GM23338 (cell line): ENCODE results near the gene LARP1B.

Experiments used
- CREB1 ChIP-seq: fragments of 250-450 bp; sonication (Bioruptor Pico); IDR thresholded peaks from 2 replicates; pipeline ENCODE4 v1.5.0; 2020; ENCODE audit warnings: low read depth, mild to moderate bottlenecking, moderate library complexity
- EZH2 ChIP-seq: fragments of 200-600 bp; sonication (generic); IDR thresholded peaks from one replicate; pipeline ENCODE4 v1.8.0; 2017; ENCODE audit warnings: antibody characterized with exemption, mild to moderate bottlenecking, low read depth; ENCODE audit not compliant: unreplicated experiment
- EZH2phosphoT487 ChIP-seq: fragments of 200-600 bp; sonication (generic); IDR thresholded peaks from one replicate; pipeline ENCODE4 v1.8.1; 2018; ENCODE audit warnings: antibody characterized with exemption; ENCODE audit not compliant: unreplicated experiment
- POLR2AphosphoS5 ChIP-seq: IDR thresholded peaks from 2 replicates; pipeline ENCODE4 v1.6.1; 2016; ENCODE audit warnings: antibody characterized with exemption, low read depth
- ZNF114 ChIP-seq: fragments of 250-450 bp; sonication (Bioruptor Pico); IDR thresholded peaks from 2 replicates; pipeline ENCODE4 v1.5.0; 2020; ENCODE audit warnings: mild to moderate bottlenecking, moderate library complexity
- TF ChIP-seq, protein P1 (sequence below), 2 experiments: fragments of 200-600 bp in 1 of 2; sonication (generic) in 1 of 2; conservative IDR thresholded peaks; 2 replicates each; pipeline versions ENCODE4 v1.5.1 to v1.6.1; 2016 to 2017; ENCODE audit warnings: antibody characterized with exemption in 2 of 2, low read depth in 2 of 2, mild to moderate bottlenecking in 2 of 2, moderate library complexity in 1 of 2
- TF ChIP-seq, protein P2 (sequence below): IDR thresholded peaks from 2 replicates; pipeline ENCODE4 v1.6.1; 2016; ENCODE audit warnings: antibody characterized with exemption
- TF ChIP-seq, protein P3 (sequence below): IDR thresholded peaks from one replicate; pipeline ENCODE4 v1.6.1; 2018; ENCODE audit warnings: antibody characterized with exemption; ENCODE audit not compliant: unreplicated experiment
- TF ChIP-seq, protein P4 (sequence below): fragments of 250-450 bp; sonication (Bioruptor Pico); IDR thresholded peaks from 2 replicates; pipeline ENCODE4 v1.5.0; 2020; ENCODE audit warnings: mild to moderate bottlenecking, moderate library complexity

DNA sequence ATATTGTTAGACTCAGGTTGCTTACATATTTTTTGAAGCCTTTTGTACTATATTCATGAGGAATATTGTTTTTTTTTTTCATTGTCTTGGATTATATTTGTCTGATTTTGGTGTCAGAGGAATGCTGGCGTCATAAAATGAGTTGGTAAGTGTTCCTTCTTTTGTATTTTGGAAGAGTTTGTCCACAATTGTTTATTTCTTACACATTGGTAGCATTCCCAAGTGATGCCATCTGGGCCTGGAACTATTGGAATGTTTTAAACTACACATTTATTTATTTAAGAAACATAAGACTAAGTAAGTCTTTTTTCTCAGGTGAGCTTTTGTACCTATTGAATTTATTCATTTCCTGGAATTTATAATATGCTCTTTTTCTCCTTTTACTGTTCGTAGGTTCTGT is 107.6 kb downstream of the LARP1B start:
- TF ChIP-seq, protein P1, sequence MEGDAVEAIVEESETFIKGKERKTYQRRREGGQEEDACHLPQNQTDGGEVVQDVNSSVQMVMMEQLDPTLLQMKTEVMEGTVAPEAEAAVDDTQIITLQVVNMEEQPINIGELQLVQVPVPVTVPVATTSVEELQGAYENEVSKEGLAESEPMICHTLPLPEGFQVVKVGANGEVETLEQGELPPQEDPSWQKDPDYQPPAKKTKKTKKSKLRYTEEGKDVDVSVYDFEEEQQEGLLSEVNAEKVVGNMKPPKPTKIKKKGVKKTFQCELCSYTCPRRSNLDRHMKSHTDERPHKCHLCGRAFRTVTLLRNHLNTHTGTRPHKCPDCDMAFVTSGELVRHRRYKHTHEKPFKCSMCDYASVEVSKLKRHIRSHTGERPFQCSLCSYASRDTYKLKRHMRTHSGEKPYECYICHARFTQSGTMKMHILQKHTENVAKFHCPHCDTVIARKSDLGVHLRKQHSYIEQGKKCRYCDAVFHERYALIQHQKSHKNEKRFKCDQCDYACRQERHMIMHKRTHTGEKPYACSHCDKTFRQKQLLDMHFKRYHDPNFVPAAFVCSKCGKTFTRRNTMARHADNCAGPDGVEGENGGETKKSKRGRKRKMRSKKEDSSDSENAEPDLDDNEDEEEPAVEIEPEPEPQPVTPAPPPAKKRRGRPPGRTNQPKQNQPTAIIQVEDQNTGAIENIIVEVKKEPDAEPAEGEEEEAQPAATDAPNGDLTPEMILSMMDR (conservative IDR thresholded peaks at IDR 0.05; ENCODE audit: low read depth in 2 of 2) = no peak
- no peak for TF ChIP-seq CREB1 (CRISPR knock-in tag)
- no peak for TF ChIP-seq EZH2
- TF ChIP-seq EZH2phosphoT487 = no peak
- TF ChIP-seq, protein P2, sequence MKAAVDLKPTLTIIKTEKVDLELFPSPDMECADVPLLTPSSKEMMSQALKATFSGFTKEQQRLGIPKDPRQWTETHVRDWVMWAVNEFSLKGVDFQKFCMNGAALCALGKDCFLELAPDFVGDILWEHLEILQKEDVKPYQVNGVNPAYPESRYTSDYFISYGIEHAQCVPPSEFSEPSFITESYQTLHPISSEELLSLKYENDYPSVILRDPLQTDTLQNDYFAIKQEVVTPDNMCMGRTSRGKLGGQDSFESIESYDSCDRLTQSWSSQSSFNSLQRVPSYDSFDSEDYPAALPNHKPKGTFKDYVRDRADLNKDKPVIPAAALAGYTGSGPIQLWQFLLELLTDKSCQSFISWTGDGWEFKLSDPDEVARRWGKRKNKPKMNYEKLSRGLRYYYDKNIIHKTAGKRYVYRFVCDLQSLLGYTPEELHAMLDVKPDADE = no peak
- no peak for TF ChIP-seq POLR2AphosphoS5
- TF ChIP-seq, protein P3, sequence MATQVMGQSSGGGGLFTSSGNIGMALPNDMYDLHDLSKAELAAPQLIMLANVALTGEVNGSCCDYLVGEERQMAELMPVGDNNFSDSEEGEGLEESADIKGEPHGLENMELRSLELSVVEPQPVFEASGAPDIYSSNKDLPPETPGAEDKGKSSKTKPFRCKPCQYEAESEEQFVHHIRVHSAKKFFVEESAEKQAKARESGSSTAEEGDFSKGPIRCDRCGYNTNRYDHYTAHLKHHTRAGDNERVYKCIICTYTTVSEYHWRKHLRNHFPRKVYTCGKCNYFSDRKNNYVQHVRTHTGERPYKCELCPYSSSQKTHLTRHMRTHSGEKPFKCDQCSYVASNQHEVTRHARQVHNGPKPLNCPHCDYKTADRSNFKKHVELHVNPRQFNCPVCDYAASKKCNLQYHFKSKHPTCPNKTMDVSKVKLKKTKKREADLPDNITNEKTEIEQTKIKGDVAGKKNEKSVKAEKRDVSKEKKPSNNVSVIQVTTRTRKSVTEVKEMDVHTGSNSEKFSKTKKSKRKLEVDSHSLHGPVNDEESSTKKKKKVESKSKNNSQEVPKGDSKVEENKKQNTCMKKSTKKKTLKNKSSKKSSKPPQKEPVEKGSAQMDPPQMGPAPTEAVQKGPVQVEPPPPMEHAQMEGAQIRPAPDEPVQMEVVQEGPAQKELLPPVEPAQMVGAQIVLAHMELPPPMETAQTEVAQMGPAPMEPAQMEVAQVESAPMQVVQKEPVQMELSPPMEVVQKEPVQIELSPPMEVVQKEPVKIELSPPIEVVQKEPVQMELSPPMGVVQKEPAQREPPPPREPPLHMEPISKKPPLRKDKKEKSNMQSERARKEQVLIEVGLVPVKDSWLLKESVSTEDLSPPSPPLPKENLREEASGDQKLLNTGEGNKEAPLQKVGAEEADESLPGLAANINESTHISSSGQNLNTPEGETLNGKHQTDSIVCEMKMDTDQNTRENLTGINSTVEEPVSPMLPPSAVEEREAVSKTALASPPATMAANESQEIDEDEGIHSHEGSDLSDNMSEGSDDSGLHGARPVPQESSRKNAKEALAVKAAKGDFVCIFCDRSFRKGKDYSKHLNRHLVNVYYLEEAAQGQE = no peak
- TF ChIP-seq, protein P4, sequence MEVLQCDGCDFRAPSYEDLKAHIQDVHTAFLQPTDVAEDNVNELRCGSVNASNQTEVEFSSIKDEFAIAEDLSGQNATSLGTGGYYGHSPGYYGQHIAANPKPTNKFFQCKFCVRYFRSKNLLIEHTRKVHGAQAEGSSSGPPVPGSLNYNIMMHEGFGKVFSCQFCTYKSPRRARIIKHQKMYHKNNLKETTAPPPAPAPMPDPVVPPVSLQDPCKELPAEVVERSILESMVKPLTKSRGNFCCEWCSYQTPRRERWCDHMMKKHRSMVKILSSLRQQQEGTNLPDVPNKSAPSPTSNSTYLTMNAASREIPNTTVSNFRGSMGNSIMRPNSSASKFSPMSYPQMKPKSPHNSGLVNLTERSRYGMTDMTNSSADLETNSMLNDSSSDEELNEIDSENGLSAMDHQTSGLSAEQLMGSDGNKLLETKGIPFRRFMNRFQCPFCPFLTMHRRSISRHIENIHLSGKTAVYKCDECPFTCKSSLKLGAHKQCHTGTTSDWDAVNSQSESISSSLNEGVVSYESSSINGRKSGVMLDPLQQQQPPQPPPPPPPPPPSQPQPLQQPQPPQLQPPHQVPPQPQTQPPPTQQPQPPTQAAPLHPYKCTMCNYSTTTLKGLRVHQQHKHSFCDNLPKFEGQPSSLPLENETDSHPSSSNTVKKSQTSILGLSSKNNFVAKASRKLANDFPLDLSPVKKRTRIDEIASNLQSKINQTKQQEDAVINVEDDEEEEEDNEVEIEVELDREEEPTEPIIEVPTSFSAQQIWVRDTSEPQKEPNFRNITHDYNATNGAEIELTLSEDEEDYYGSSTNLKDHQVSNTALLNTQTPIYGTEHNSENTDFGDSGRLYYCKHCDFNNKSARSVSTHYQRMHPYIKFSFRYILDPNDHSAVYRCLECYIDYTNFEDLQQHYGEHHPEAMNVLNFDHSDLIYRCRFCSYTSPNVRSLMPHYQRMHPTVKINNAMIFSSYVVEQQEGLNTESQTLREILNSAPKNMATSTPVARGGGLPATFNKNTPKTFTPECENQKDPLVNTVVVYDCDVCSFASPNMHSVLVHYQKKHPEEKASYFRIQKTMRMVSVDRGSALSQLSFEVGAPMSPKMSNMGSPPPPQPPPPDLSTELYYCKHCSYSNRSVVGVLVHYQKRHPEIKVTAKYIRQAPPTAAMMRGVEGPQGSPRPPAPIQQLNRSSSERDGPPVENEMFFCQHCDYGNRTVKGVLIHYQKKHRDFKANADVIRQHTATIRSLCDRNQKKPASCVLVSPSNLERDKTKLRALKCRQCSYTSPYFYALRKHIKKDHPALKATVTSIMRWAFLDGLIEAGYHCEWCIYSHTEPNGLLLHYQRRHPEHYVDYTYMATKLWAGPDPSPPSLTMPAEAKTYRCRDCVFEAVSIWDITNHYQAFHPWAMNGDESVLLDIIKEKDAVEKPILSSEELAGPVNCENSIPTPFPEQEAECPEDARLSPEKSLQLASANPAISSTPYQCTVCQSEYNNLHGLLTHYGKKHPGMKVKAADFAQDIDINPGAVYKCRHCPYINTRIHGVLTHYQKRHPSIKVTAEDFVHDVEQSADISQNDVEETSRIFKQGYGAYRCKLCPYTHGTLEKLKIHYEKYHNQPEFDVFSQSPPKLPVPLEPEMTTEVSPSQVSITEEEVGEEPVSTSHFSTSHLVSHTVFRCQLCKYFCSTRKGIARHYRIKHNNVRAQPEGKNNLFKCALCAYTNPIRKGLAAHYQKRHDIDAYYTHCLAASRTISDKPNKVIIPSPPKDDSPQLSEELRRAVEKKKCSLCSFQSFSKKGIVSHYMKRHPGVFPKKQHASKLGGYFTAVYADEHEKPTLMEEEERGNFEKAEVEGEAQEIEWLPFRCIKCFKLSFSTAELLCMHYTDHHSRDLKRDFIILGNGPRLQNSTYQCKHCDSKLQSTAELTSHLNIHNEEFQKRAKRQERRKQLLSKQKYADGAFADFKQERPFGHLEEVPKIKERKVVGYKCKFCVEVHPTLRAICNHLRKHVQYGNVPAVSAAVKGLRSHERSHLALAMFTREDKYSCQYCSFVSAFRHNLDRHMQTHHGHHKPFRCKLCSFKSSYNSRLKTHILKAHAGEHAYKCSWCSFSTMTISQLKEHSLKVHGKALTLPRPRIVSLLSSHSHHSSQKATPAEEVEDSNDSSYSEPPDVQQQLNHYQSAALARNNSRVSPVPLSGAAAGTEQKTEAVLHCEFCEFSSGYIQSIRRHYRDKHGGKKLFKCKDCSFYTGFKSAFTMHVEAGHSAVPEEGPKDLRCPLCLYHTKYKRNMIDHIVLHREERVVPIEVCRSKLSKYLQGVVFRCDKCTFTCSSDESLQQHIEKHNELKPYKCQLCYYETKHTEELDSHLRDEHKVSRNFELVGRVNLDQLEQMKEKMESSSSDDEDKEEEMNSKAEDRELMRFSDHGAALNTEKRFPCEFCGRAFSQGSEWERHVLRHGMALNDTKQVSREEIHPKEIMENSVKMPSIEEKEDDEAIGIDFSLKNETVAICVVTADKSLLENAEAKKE (CRISPR knock-in tag) = no peak
- no peak for TF ChIP-seq ZNF114 (CRISPR knock-in tag)
